GM20431 (cell line): Measurements from ENCODE around the gene HIPK1.

ENCODE experiments used
- in situ Hi-C: fragments of 300-500 bp; cut with MseI, MboI; formaldehyde crosslinking; loops from one replicate; pipeline ENCODE4 v1.15.0; 2020; ENCODE audit warnings: low sequenced_read_pairs; ENCODE audit not compliant: unreplicated experiment

The HIPK1 gene

GRCh38 chr1:113976609-113977278 lies 47.6 kb downstream of the HIPK1 start:
- in situ Hi-C loops, result no loop called here

- in situ Hi-C loops, result no loop called here
Observed at GRCh38 chr1:113977906-113978305, 48.8 kb downstream of the HIPK1 start.

- in situ Hi-C loops, result no loop called here
Observed at GRCh38 chr1:113978863-113979702, 50.0 kb downstream of the HIPK1 start, which contains the start of gene OLFML3. OLFML3 (plus strand) TSS chr1:113979474; CDS start chr1:113979517, 43 bp downstream.

GRCh38 chr1:113980110-113980509 lies 51.0 kb downstream of the HIPK1 start:
- in situ Hi-C loops, result loop anchor here (10.0 kb wide), 1 partner anchor 305 kb away; no protein-coding TSS in a partner anchor

- in situ Hi-C loops, result loop anchor here (10.0 kb wide), 1 partner anchor 303 kb away; no protein-coding TSS in a partner anchor
Observed at GRCh38 chr1:113981962-113982931, 53.1 kb downstream of the HIPK1 start.

GRCh38 chr1:113982949-113983348 lies 53.8 kb downstream of the HIPK1 start:
- in situ Hi-C loops, result loop anchor here (10.0 kb wide), 1 partner anchor 302 kb away; no protein-coding TSS in a partner anchor

GRCh38 chr1:113983391-113983790 lies 54.3 kb downstream of the HIPK1 start:
- in situ Hi-C loops, result loop anchor here (10.0 kb wide), 1 partner anchor 301 kb away; no protein-coding TSS in a partner anchor

GRCh38 chr1:113983826-113984225 lies 54.7 kb downstream of the HIPK1 start:
- in situ Hi-C loops, result loop anchor here (10.0 kb wide), 1 partner anchor 301 kb away; no protein-coding TSS in a partner anchor

GRCh38 chr1:113984710-113985109 lies 55.6 kb downstream of the HIPK1 start:
- in situ Hi-C loops, result loop anchor here (10.0 kb wide), 1 partner anchor 300 kb away; no protein-coding TSS in a partner anchor

GRCh38 chr1:113986802-113987201 lies 57.7 kb downstream of the HIPK1 start:
- in situ Hi-C loops, result loop anchor here (10.0 kb wide), 1 partner anchor 298 kb away; no protein-coding TSS in a partner anchor

GRCh38 chr1:113987259-113987658 lies 58.1 kb downstream of the HIPK1 start:
- in situ Hi-C loops, result loop anchor here (10.0 kb wide), 1 partner anchor 298 kb away; no protein-coding TSS in a partner anchor

GRCh38 chr1:113990530-113990929 lies 61.4 kb downstream of the HIPK1 start:
- in situ Hi-C loops, result no loop called here

- in situ Hi-C loops, result no loop called here
Observed at GRCh38 chr1:113990961-113991360, 61.8 kb downstream of the HIPK1 start.

- in situ Hi-C loops, result no loop called here
Observed at GRCh38 chr1:113991467-113991997, 62.4 kb downstream of the HIPK1 start.

- in situ Hi-C loops, result no loop called here
Observed at GRCh38 chr1:113993072-113993471, 63.9 kb downstream of the HIPK1 start.

GRCh38 chr1:113993766-113994165 lies 64.6 kb downstream of the HIPK1 start:
- in situ Hi-C loops, result no loop called here

- in situ Hi-C loops, result no loop called here
Observed at GRCh38 chr1:113995382-113995781, 66.3 kb downstream of the HIPK1 start.

- in situ Hi-C loops, result no loop called here
Observed at GRCh38 chr1:113998361-113998760, 69.2 kb downstream of the HIPK1 start.

- in situ Hi-C loops, result no loop called here
Observed at GRCh38 chr1:113999233-113999632, 70.1 kb downstream of the HIPK1 start.
